NCI-H187 (cell line): Measurements from ENCODE around the gene DNAJC9.
"Not testable (repeated sequence)": the region's sequence is repeated elsewhere in the genome, so short reads cannot be mapped to it uniquely, and the experiment has no call there.

Experiments
- DNase-seq, 2 experiments: peaks; one replicate each; lab custom pipeline; 2025; lab: John Stamatoyannopoulos, UW

Gene DNAJC9

GRCh38 chr10:73246646-73247508 is at the start of gene DNAJC9:
DNAJC9 (minus strand) TSS chr10:73247255; CDS start chr10:73247189, 66 bp downstream.
- peak; percentile 52 to 81 for DNase-seq

GRCh38 chr10:73293461-73293860 is 46.4 kb upstream of the DNAJC9 start:
- DNase-seq = no peak

- DNase-seq = no peak
Observed at GRCh38 chr10:73289958-73290357, 42.9 kb upstream of the DNAJC9 start.

- no peak for DNase-seq
Observed at GRCh38 chr10:73287441-73287840, 40.4 kb upstream of the DNAJC9 start.

GRCh38 chr10:73281097-73281496 is 34.0 kb upstream of the DNAJC9 start:
- DNase-seq = no peak

- DNase-seq = no peak
Observed at GRCh38 chr10:73264423-73264822, 17.4 kb upstream of the DNAJC9 start.

- DNase-seq = no peak
Observed at GRCh38 chr10:73263693-73264347, 16.8 kb upstream of the DNAJC9 start.

GRCh38 chr10:73262880-73263555 is 16.0 kb upstream of the DNAJC9 start:
- no peak for DNase-seq

GRCh38 chr10:73262105-73262730 is 15.2 kb upstream of the DNAJC9 start:
- no peak for DNase-seq

GRCh38 chr10:73261362-73261995 is 14.4 kb upstream of the DNAJC9 start:
- DNase-seq = no peak

- not testable (repeated sequence) for DNase-seq
Observed at GRCh38 chr10:73258612-73259011, 11.6 kb upstream of the DNAJC9 start.

GRCh38 chr10:73253225-73253555 is 6.1 kb upstream of the DNAJC9 start:
- DNase-seq = no peak

GRCh38 chr10:73252445-73253224 is 5.6 kb upstream of the DNAJC9 start, which contains the start of gene MRPS16:
MRPS16 (minus strand) TSS chr10:73252644; CDS start chr10:73252482, 162 bp downstream.
- DNase-seq = peak; percentile 64 to 70

- no peak for DNase-seq
Observed at GRCh38 chr10:73251683-73252444, 4.8 kb upstream of the DNAJC9 start.

GRCh38 chr10:73248259-73248724 is 1.2 kb upstream of the DNAJC9 start:
- no peak for DNase-seq

- no peak for DNase-seq
Observed at GRCh38 chr10:73247509-73248258, 629 bp upstream of the DNAJC9 start.

GRCh38 chr10:73246322-73246645 is 771 bp downstream of the DNAJC9 start:
- DNase-seq = no peak

GRCh38 chr10:73244866-73245477 is 2.1 kb downstream of the DNAJC9 start:
- no peak for DNase-seq

- DNase-seq = no peak
Observed at GRCh38 chr10:73239908-73240307, 7.1 kb downstream of the DNAJC9 start.
